Trophoblast cell (in vitro differentiated cells and primary cell): ENCODE data around the gene GABRR2.
"Not testable (repeated sequence)": the region's sequence is repeated elsewhere in the genome, so short reads cannot be mapped to it uniquely, and the experiment has no call there.

ENCODE experiments used
- DNase-seq, 2 donors: peaks; one replicate each; pipeline ENCODE4 v3.0.0-alpha.2; 2016
- H2AFZ ChIP-seq: 2 replicates; pipeline ENCODE4 v1.6.1; 2013; ENCODE audit warnings: low read length, moderate library complexity, mild to moderate bottlenecking; ENCODE audit not compliant: insufficient read depth, poor library complexity
- H2AK5ac ChIP-seq: 2 replicates; pipeline ENCODE4 v1.6.1; 2013; ENCODE audit warnings: mild to moderate bottlenecking, low read length
- H2BK120ac ChIP-seq: 2 replicates; pipeline ENCODE4 v1.6.1; 2013; ENCODE audit warnings: low read length, mild to moderate bottlenecking, moderate library complexity; ENCODE audit not compliant: insufficient read depth, poor library complexity
- H2BK12ac ChIP-seq: 2 replicates; pipeline ENCODE4 v1.6.1; 2013; ENCODE audit warnings: mild to moderate bottlenecking, low read length, moderate library complexity
- H2BK5ac ChIP-seq: 2 replicates; pipeline ENCODE4 v1.6.1; 2013; ENCODE audit warnings: low read length, low read depth, moderate library complexity, mild to moderate bottlenecking; ENCODE audit not compliant: poor library complexity
- H3K14ac ChIP-seq: 2 replicates; pipeline ENCODE4 v1.6.1; 2013; ENCODE audit warnings: mild to moderate bottlenecking, low read length
- H3K18ac ChIP-seq: 2 replicates; pipeline ENCODE4 v1.6.1; 2013; ENCODE audit warnings: mild to moderate bottlenecking, low read length
- H3K23ac ChIP-seq: 2 replicates; pipeline ENCODE4 v1.6.1; 2013; ENCODE audit warnings: low read length
- H3K27ac ChIP-seq: 2 replicates; pipeline ENCODE4 v1.5.1; 2013; ENCODE audit warnings: low read depth, mild to moderate bottlenecking, inconsistent platforms, low read length, moderate library complexity
- H3K27me3 ChIP-seq: 2 replicates; pipeline ENCODE4 v1.6.1; 2013; ENCODE audit warnings: inconsistent platforms, mild to moderate bottlenecking, low read length, moderate library complexity; ENCODE audit not compliant: insufficient read depth
- H3K36me3 ChIP-seq, 2 experiments: 1 replicate in 1 of 2; 2 replicates in 1 of 2; pipeline ENCODE4 v1.6.1; 2013; ENCODE audit warnings: low read length in 2 of 2, mild to moderate bottlenecking in 2 of 2, moderate library complexity in 1 of 2; ENCODE audit not compliant: insufficient read depth in 2 of 2, control insufficient read depth in 1 of 2
- H3K4ac ChIP-seq: 2 replicates; pipeline ENCODE4 v1.6.1; 2013; ENCODE audit warnings: low read depth, mild to moderate bottlenecking, low read length, moderate library complexity
- H3K4me1 ChIP-seq, 2 experiments: 1 replicate in 1 of 2; 2 replicates in 1 of 2; pipeline ENCODE4 v1.6.1; 2013; ENCODE audit warnings: low read length in 2 of 2, mild to moderate bottlenecking in 2 of 2, moderate library complexity in 1 of 2; ENCODE audit not compliant: insufficient read depth in 2 of 2, control insufficient read depth in 1 of 2
- H3K4me2 ChIP-seq: 2 replicates; pipeline ENCODE4 v1.6.1; 2013; ENCODE audit warnings: inconsistent platforms, mild to moderate bottlenecking, low read length, moderate library complexity
- H3K4me3 ChIP-seq: 2 replicates; pipeline ENCODE4 v1.5.1; 2013; ENCODE audit warnings: mild to moderate bottlenecking, low read depth, low read length, inconsistent platforms
- H3K79me1 ChIP-seq: one replicate; pipeline ENCODE4 v1.6.1; 2013; ENCODE audit warnings: low read length
- H3K79me2 ChIP-seq: 2 replicates; pipeline ENCODE4 v1.6.1; 2013; ENCODE audit warnings: low read length, mild to moderate bottlenecking; ENCODE audit not compliant: control insufficient read depth, insufficient read depth, poor library complexity
- H3K9ac ChIP-seq: 2 replicates; pipeline ENCODE4 v1.6.1; 2013; ENCODE audit warnings: mild to moderate bottlenecking, low read length
- H3K9me3 ChIP-seq: 2 replicates; pipeline ENCODE4 v1.6.1; 2013; ENCODE audit warnings: low read depth, mild to moderate bottlenecking, control low read depth, inconsistent platforms, low read length; ENCODE audit not compliant: insufficient read depth
- H4K12ac ChIP-seq: 2 replicates; pipeline ENCODE4 v1.6.1; 2013; ENCODE audit warnings: low read depth, mild to moderate bottlenecking, low read length, moderate library complexity
- H4K8ac ChIP-seq: 2 replicates; pipeline ENCODE4 v1.6.1; 2013; ENCODE audit warnings: low read depth, mild to moderate bottlenecking, low read length, moderate library complexity
- H4K91ac ChIP-seq: one replicate; pipeline ENCODE4 v1.6.1; 2013; ENCODE audit warnings: low read depth, mild to moderate bottlenecking, low read length, moderate library complexity
- WGBS: extraction: QIAGEN DNeasy Blood & Tissue Kit; methylation state at CpG from one replicate; pipeline ENCODE4 v1.1.7; 2013; ENCODE audit warnings: missing lambda C conversion rate; ENCODE audit not compliant: insufficient read length, insufficient coverage; ENCODE audit errors: extremely low coverage; 5-methylcytosine and 5-hydroxymethylcytosine counted together

GABRR2 gene

DNA sequence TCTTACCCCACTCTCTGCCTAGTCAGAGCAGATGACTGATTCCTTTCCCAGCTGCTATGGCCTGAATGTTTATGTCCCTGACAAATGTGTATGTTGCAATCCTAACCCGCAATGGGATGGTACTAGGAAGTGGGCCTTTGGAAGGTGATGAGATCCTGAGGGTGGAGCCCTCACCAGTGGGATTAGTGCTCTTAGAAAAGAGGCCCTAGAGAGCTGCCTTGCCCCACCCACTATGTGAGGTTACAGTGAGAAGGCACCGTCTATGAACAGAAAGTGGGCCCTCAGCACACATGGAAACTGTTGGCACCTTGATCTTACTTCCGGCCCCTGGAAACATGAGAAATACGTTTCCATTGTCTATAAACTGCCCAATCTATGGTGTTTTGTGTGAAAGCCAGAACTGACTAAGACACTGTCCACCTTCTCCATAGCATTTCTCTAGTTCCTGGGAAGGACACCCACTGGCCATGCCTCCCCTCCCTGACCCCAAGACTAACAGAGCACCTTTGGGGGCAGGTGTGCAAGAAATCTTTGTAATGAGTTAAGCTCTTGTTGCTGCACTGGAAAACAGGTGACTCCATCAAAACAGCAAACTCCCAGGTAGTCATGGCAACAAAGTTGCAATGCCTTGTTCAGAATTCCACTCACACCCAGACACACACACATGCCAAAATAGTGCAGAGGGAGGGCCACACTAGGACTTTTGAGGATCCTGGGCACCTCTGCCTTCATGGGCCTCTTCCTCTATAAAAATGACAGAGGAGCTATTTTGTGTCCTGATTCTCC lies 16.2 kb downstream of the GABRR2 start:
- no peak overlapping the region for H3K18ac ChIP-seq
- no peaks in the 10 kb centered on the region for H3K79me1 ChIP-seq

DNA sequence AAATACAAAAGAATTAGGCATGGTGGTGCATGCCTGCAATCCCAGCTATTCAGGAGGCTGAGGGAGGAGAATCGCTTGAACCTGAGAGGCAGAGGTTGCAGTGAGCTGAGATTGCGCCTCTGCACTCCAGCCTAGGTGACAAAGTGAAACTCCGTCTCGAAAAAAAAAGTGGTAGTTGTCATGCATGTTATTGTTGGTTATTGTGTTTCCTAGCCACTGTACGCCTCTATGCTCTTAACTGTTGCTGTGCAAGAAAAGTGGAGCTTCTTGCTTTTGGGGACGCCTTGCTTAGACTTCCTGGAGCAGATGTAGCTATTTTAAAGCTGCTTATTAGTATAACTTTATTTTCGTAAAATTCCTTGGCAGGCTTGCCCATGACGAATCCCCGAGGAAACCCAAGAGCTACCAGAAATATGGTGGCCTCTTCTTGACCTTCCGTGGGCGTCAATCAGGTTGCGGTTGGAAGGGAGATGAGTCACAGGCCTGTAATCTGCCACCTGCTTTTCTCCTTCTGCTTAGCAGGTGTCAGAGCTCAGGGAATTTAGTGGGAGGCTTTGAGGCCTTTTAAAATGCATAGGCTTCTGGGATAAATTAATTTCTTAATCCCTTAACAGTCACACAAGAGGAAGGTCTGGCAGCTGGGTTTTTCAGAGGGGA lies 17.3 kb downstream of the GABRR2 start:
- H2BK120ac ChIP-seq = no peak overlapping the region
- peak; percentile 64 to 81 for DNase-seq
- no peaks in the 10 kb centered on the region for H3K79me2 ChIP-seq
- WGBS = no CpG with 5 or more reads among the region's 12 CpGs
- no peak overlapping the region for H2AFZ ChIP-seq
- H3K36me3 ChIP-seq = no peaks in the 10 kb centered on the region
- no peaks in the 10 kb centered on the region for H3K79me1 ChIP-seq
- H3K23ac ChIP-seq = no peak overlapping the region
- no peak overlapping the region for H3K4ac ChIP-seq
- no peak overlapping the region for H3K4me2 ChIP-seq
- H4K12ac ChIP-seq = no peak overlapping the region
- no peak overlapping the region for H3K14ac ChIP-seq
- H3K18ac ChIP-seq = no peak overlapping the region
- no peak overlapping the region for H2BK12ac ChIP-seq
- H3K4me3 ChIP-seq = no peak overlapping the region
- no peak overlapping the region for H4K8ac ChIP-seq
- no peak overlapping the region for H2BK5ac ChIP-seq
- no peaks in the 10 kb centered on the region for H3K27me3 ChIP-seq
- H3K9ac ChIP-seq = no peak overlapping the region
- no peak overlapping the region for H2AK5ac ChIP-seq
- H3K4me1 ChIP-seq = no peaks in the 10 kb centered on the region
- no peak overlapping the region for H3K27ac ChIP-seq
- H3K9me3 ChIP-seq = peaks cover 7% of the 10 kb centered on the region
- H4K91ac ChIP-seq = no peak overlapping the region

More for the DNA sequence above, 16.2 kb downstream of the GABRR2 start:
- Histone ChIP-seq H3K4ac (no peak overlapping the region), H3K9me3 (peaks cover 10% of the 10 kb centered on the region), H3K14ac (no peak overlapping the region), H4K91ac (no peak overlapping the region), H3K23ac (no peak overlapping the region), H3K36me3 (no peaks in the 10 kb centered on the region), H3K27me3 (no peaks in the 10 kb centered on the region), H2BK5ac (no peak overlapping the region), H4K8ac (no peak overlapping the region), H3K79me2 (no peaks in the 10 kb centered on the region), H3K4me1 (no peaks in the 10 kb centered on the region), H3K4me2 (no peak overlapping the region), H3K9ac (no peak overlapping the region), H3K27ac (no peak overlapping the region), H4K12ac (no peak overlapping the region), H2AFZ (no peak overlapping the region), H2AK5ac (no peak overlapping the region), H3K4me3 (no peak overlapping the region), H2BK12ac (no peak overlapping the region), H2BK120ac (no peak overlapping the region)
- peak in 1 of 2 donors; percentile 14 for DNase-seq
- WGBS = no CpG with 5 or more reads among the region's 4 CpGs

DNA sequence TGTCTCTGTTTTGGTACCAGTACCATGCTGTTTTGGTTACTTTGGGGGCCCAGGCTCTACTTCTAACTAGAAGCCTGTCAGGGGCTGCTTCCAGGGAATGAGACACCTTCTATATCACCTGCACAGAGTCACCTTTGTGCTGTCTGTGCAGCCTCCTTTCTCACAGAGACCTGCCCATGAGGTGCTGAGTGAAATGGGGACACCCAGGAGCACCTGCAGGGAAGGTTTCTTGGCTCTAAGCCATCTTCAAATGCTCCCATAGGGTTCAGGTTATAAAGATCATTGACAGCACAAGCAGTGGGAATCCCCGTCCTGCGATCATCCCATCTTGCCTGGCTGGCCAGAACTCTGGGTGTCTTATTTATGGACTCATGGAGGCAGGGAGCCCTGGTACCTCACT lies 19.1 kb downstream of the GABRR2 start:
- no peaks in the 10 kb centered on the region for H3K79me2 ChIP-seq
- no peak overlapping the region for H2BK12ac ChIP-seq
- no peak overlapping the region for H3K27ac ChIP-seq
- H3K4me3 ChIP-seq = no peak overlapping the region
- DNase-seq = no peak
- no peak overlapping the region for H2BK5ac ChIP-seq
- peak overlapping the region; percentile 47 for H3K23ac ChIP-seq
- H3K4me2 ChIP-seq = no peak overlapping the region
- no peak overlapping the region for H2AFZ ChIP-seq
- H3K14ac ChIP-seq = no peak overlapping the region
- H4K91ac ChIP-seq = no peak overlapping the region
- H3K18ac ChIP-seq = no peak overlapping the region
- H3K9me3 ChIP-seq = no peaks in the 10 kb centered on the region
- no peak overlapping the region for H4K12ac ChIP-seq
- H3K4me1 ChIP-seq = no peaks in the 10 kb centered on the region
- H3K36me3 ChIP-seq = no peaks in the 10 kb centered on the region
- no peak overlapping the region for H2AK5ac ChIP-seq
- no peak overlapping the region for H4K8ac ChIP-seq
- no peak overlapping the region for H3K9ac ChIP-seq
- no peaks in the 10 kb centered on the region for H3K27me3 ChIP-seq
- H2BK120ac ChIP-seq = no peak overlapping the region
- no peak overlapping the region for H3K4ac ChIP-seq
- H3K79me1 ChIP-seq = no peaks in the 10 kb centered on the region
- no CpG with 5 or more reads among the region's 2 CpGs for WGBS

DNA sequence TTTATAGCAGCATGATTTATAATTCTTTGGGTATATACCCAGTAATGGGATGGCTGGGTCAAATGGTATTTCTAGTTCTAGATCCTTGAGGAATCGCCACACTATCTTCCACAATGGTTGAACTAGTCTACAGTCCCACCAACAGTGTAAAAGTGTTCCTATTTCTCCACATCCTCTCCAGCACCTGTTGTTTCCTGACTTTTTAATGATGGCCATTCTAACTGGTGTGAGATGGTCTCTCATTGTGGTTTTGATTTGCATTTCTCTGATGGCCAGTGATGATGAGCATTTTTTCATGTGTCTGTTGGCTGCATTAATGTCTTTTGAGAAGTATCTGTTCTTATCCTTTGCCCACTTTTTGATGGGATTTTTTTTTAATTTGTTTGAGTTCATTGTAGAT lies 20.0 kb downstream of the GABRR2 start:
- not testable (repeated sequence) for H3K27ac ChIP-seq, H2AFZ ChIP-seq, H3K14ac ChIP-seq, H4K8ac ChIP-seq, H2BK5ac ChIP-seq, H3K4ac ChIP-seq, H3K79me1 ChIP-seq, H3K9me3 ChIP-seq, H3K4me3 ChIP-seq, H3K4me2 ChIP-seq, H2BK120ac ChIP-seq, H3K23ac ChIP-seq, DNase-seq, H2AK5ac ChIP-seq, H3K18ac ChIP-seq, H3K36me3 ChIP-seq, H2BK12ac ChIP-seq, H4K91ac ChIP-seq, H3K27me3 ChIP-seq, H3K79me2 ChIP-seq, H3K4me1 ChIP-seq, H3K9ac ChIP-seq, H4K12ac ChIP-seq
- WGBS = no CpG with 5 or more reads among the region's 1 CpG
